Measurements from ENCODE around the gene OR2C1.

Gene OR2C1

GRCh38 chr16:3328104-3328503 lies 27.6 kb upstream of the OR2C1 start:
- Histone ChIP-seq H3K9me2 (replicated peaks; ENCODE audit: insufficient read depth, low read length) (no peaks in the 10 kb centered on the region), H4K20me1 (ENCODE audit: low read depth, low read length) (no peaks in the 10 kb centered on the region), H3K9me3 (ENCODE audit: insufficient read depth, low read length) (no peaks in the 10 kb centered on the region), H3K4me3 (ENCODE audit: insufficient read depth, low read length, poor library complexity, severe bottlenecking) (no peak overlapping the region), H3F3A (ENCODE audit: insufficient read depth) (peaks cover 4% of the 10 kb centered on the region; the same call in 1 of the 2 replicates), H3K27me3 (ENCODE audit: low read length) (no peaks in the 10 kb centered on the region), H3K4me2 (ENCODE audit: low read depth, low read length, poor library complexity, severe bottlenecking) (no peak overlapping the region), H3K9ac (ENCODE audit: low read length) (no peak overlapping the region), H3K27ac (ENCODE audit: low read depth, low read length) (no peak overlapping the region), H3K36me3 (ENCODE audit: low read length) (no peaks in the 10 kb centered on the region), H2AFZ (ENCODE audit: low read depth, low read length, severe bottlenecking) (no peak overlapping the region), H3K79me2 (ENCODE audit: insufficient read depth, low read length) (no peaks in the 10 kb centered on the region)
- no peak for TF ChIP-seq CTCF (IDR thresholded peaks at IDR 0.05; ENCODE audit: insufficient read depth, low read length, poor library complexity, severe bottlenecking)
- no peak for TF ChIP-seq EZH2phosphoT487 (conservative IDR thresholded peaks at IDR 0.05; ENCODE audit: low read length)

- no peak overlapping the region for H3K4me3 ChIP-seq (ENCODE audit: insufficient read depth, low read length, poor library complexity, severe bottlenecking)
- no peak overlapping the region for H3K27ac ChIP-seq (ENCODE audit: low read depth, low read length)
- no peaks in the 10 kb centered on the region for H4K20me1 ChIP-seq (ENCODE audit: low read depth, low read length)
- H3K9me2 ChIP-seq (replicated peaks; ENCODE audit: insufficient read depth, low read length): no peaks in the 10 kb centered on the region
- H3F3A ChIP-seq (ENCODE audit: insufficient read depth): peaks cover 4% of the 10 kb centered on the region; the same call in 1 of the 2 replicates
- H3K9me3 ChIP-seq (ENCODE audit: insufficient read depth, low read length): no peaks in the 10 kb centered on the region
- no peak overlapping the region for H3K9ac ChIP-seq (ENCODE audit: low read length)
- TF ChIP-seq EZH2phosphoT487 (conservative IDR thresholded peaks at IDR 0.05; ENCODE audit: low read length): no peak
- no peak for TF ChIP-seq CTCF (IDR thresholded peaks at IDR 0.05; ENCODE audit: insufficient read depth, low read length, poor library complexity, severe bottlenecking)
- H3K36me3 ChIP-seq (ENCODE audit: low read length): no peaks in the 10 kb centered on the region
- H2AFZ ChIP-seq (ENCODE audit: low read depth, low read length, severe bottlenecking): no peak overlapping the region
- H3K27me3 ChIP-seq (ENCODE audit: low read length): no peaks in the 10 kb centered on the region
- no peaks in the 10 kb centered on the region for H3K79me2 ChIP-seq (ENCODE audit: insufficient read depth, low read length)
- H3K4me2 ChIP-seq (ENCODE audit: low read depth, low read length, poor library complexity, severe bottlenecking): no peak overlapping the region
Observed at GRCh38 chr16:3328643-3329042, 27.0 kb upstream of the OR2C1 start.

- Histone ChIP-seq H3K27me3 (ENCODE audit: low read length) (no peaks in the 10 kb centered on the region), H3K9me3 (ENCODE audit: insufficient read depth, low read length) (no peaks in the 10 kb centered on the region), H3K4me3 (ENCODE audit: insufficient read depth, low read length, poor library complexity, severe bottlenecking) (no peak overlapping the region), H3K9me2 (replicated peaks; ENCODE audit: insufficient read depth, low read length) (no peaks in the 10 kb centered on the region), H3K4me2 (ENCODE audit: low read depth, low read length, poor library complexity, severe bottlenecking) (no peak overlapping the region), H3K9ac (ENCODE audit: low read length) (no peak overlapping the region), H4K20me1 (ENCODE audit: low read depth, low read length) (no peaks in the 10 kb centered on the region), H3K27ac (ENCODE audit: low read depth, low read length) (peak overlapping the region; percentile 35), H2AFZ (ENCODE audit: low read depth, low read length, severe bottlenecking) (no peak overlapping the region), H3K79me2 (ENCODE audit: insufficient read depth, low read length) (no peaks in the 10 kb centered on the region), H3F3A (ENCODE audit: insufficient read depth) (peaks cover 33% of the 10 kb centered on the region), H3K36me3 (ENCODE audit: low read length) (no peaks in the 10 kb centered on the region)
- TF ChIP-seq CTCF (IDR thresholded peaks at IDR 0.05; ENCODE audit: insufficient read depth, low read length, poor library complexity, severe bottlenecking) (no peak), EZH2phosphoT487 (conservative IDR thresholded peaks at IDR 0.05; ENCODE audit: low read length) (no peak)
Observed at GRCh38 chr16:3346041-3346440, 9.6 kb upstream of the OR2C1 start.
